T-cell (primary cell): ENCODE measurements around the gene AP2S1. TPM values are rescaled to one million over a fixed set of nuclear protein-coding genes. Genes with fewer than 3 reads are reported as not detected.

Experiments used
- ATAC-seq, 4 experiments: fragments of 200-7000 bp in 3 of 4; fragments of 150-1000 bp in 1 of 4; cut with Tn5 transposase; replicated peaks in 1 of 4; 1 replicate in 3 of 4; 2 replicates in 1 of 4; pipeline ENCODE4 v1.10.0; 2021; ENCODE audit warnings: moderate library complexity in 3 of 4, mild to moderate bottlenecking in 2 of 4, moderate number of reproducible peaks in 1 of 4
- CTCF ChIA-PET, 2 donors: fragments of 300-600 bp; sonication (Branson Sonifier 250); formaldehyde crosslinking; loops; one replicate each; lab custom pipeline; 2022; ENCODE audit warnings: antibody characterized with exemption in 2 of 2; lab: Charles Lee
- POLR2A ChIA-PET, 2 donors: fragments of 300-600 bp; sonication (Branson Sonifier 250); formaldehyde crosslinking; loops; one replicate each; lab custom pipeline; 2022; ENCODE audit warnings: antibody characterized with exemption in 2 of 2; lab: Charles Lee
- DNase-seq, 35 experiments: peaks; one replicate each; pipeline versions ENCODE4 v3.0.0 to v3.0.0-alpha.2; 2013 to 2023
- H3K27ac ChIP-seq: one replicate; pipeline ENCODE4 v1.5.1; 2013; ENCODE audit warnings: low read length
- H3K27me3 ChIP-seq, 2 experiments: replicated peaks in 1 of 2; 1 replicate in 1 of 2; 2 replicates in 1 of 2; pipeline versions ENCODE4 v1.6.1 to v1.7.0; 2013; ENCODE audit warnings: low read length in 1 of 2, mixed read lengths in 1 of 2; ENCODE audit not compliant: control insufficient read depth in 2 of 2, insufficient read depth in 2 of 2; ENCODE audit errors: extremely low read depth in 1 of 2
- H3K36me3 ChIP-seq, 2 donors: 1 replicate in 1 of 2; 2 replicates in 1 of 2; pipeline versions ENCODE4 v1.6.1 to v1.7.0; 2013; ENCODE audit warnings: low read length in 1 of 2; ENCODE audit not compliant: control insufficient read depth in 2 of 2, insufficient read depth in 1 of 2; ENCODE audit errors: extremely low read depth in 1 of 2
- H3K4me1 ChIP-seq, 2 experiments: 1 replicate in 1 of 2; 2 replicates in 1 of 2; pipeline versions ENCODE4 v1.6.1 to v1.7.0; 2013; ENCODE audit warnings: low read length in 2 of 2, mixed read lengths in 1 of 2; ENCODE audit not compliant: insufficient read depth in 2 of 2, control insufficient read depth in 1 of 2; ENCODE audit errors: extremely low read depth in 1 of 2
- H3K4me3 ChIP-seq, 2 donors: 1 replicate in 1 of 2; 2 replicates in 1 of 2; pipeline versions ENCODE4 v1.5.1 to v1.7.0; 2013; ENCODE audit warnings: mild to moderate bottlenecking in 2 of 2, low read length in 1 of 2, moderate library complexity in 1 of 2; ENCODE audit not compliant: control insufficient read depth in 1 of 2; ENCODE audit errors: extremely low read depth in 1 of 2
- H3K9me3 ChIP-seq: 2 replicates; pipeline ENCODE4 v1.7.0; 2013
- H3K27ac Mint-ChIP-seq, 2 donors: one replicate each; pipeline ENCODE4 v1.8.0; 2020 to 2021; ENCODE audit warnings: mild to moderate bottlenecking in 2 of 2, mixed read lengths in 2 of 2
- H3K27me3 Mint-ChIP-seq, 2 donors: one replicate each; pipeline ENCODE4 v1.8.0; 2021 to 2022; ENCODE audit warnings: mixed read lengths in 2 of 2
- H3K36me3 Mint-ChIP-seq: one replicate; pipeline ENCODE4 v1.8.0; 2021; ENCODE audit warnings: mixed read lengths
- H3K4me1 Mint-ChIP-seq, 3 donors: one replicate each; pipeline ENCODE4 v1.8.0; 2020 to 2022; ENCODE audit warnings: mixed read lengths in 3 of 3, mild to moderate bottlenecking in 1 of 3
- H3K4me3 Mint-ChIP-seq, 3 donors: one replicate each; pipeline ENCODE4 v1.8.0; 2020 to 2022; ENCODE audit warnings: mild to moderate bottlenecking in 3 of 3, mixed read lengths in 3 of 3, moderate library complexity in 3 of 3
- H3K9me3 Mint-ChIP-seq, 3 donors: one replicate each; pipeline ENCODE4 v1.8.0; 2020 to 2022; ENCODE audit warnings: mixed read lengths in 3 of 3
- WGBS: methylation state at CpG from one replicate; pipeline ENCODE4 v1.1.5; 2013; ENCODE audit warnings: missing lambda C conversion rate; ENCODE audit not compliant: insufficient coverage; 5-methylcytosine and 5-hydroxymethylcytosine counted together
- total RNA-seq, 35 experiments: library from RNA in 6 of 35; stranded (reverse) in 6 of 35; fragments of 120-200 nt in 1 of 35; gene quantifications; one replicate each; pipeline versions ENCODE4 v1.2.1 to v1.2.4 and lab custom pipeline; 2013 to 2026

Gene AP2S1
- total RNA-seq, 5 donors from 2014 or later (not counting 1 experiment from before 2014, with no cell fraction given): 36.6 to 51.5 (median 49.1) TPM

GRCh38 chr19:46847528-46847927, 3.1 kb downstream of the AP2S1 start:
- DNase-seq: no peak
- no peaks in the 10 kb centered on the region for H3K27me3 ChIP-seq
- no peak for ATAC-seq
- ChIA-PET POLR2A (no interaction called here), CTCF (no interaction called here)
- 93% methylated on average over 2 of the region's 11 CpGs for WGBS
- H3K27ac ChIP-seq: no peak overlapping the region
- Mint-ChIP-seq H3K27ac (no peak overlapping the region), H3K36me3 (peaks cover 24% of the 10 kb centered on the region), H3K4me1 (peaks cover 17 to 29% (median 25%) of the 10 kb centered on the region in 3 donors), H3K4me3 (peak overlapping the region in 1 of 3 donors; percentile 15), H3K27me3 (no peaks in the 10 kb centered on the region), H3K9me3 (no peaks in the 10 kb centered on the region)
- no peaks in the 10 kb centered on the region for H3K9me3 ChIP-seq
- H3K4me3 ChIP-seq: no peak overlapping the region
- peaks cover 0 to 21% of the 10 kb centered on the region in 2 donors for H3K36me3 ChIP-seq
- H3K4me1 ChIP-seq: peaks cover 9 to 20% of the 10 kb centered on the region in 2 experiments

GRCh38 chr19:46845959-46846459, 4.6 kb downstream of the AP2S1 start:
- Histone ChIP-seq H3K36me3 (peaks cover 3 to 32% of the 10 kb centered on the region in 2 donors), H3K27me3 (no peaks in the 10 kb centered on the region), H3K27ac (no peak overlapping the region), H3K4me3 (no peak overlapping the region), H3K9me3 (no peaks in the 10 kb centered on the region), H3K4me1 (peaks cover 9 to 18% of the 10 kb centered on the region in 2 experiments)
- WGBS: 96% methylated on average over 4 of the region's 19 CpGs
- Mint-ChIP-seq H3K4me3 (no peak overlapping the region), H3K9me3 (no peaks in the 10 kb centered on the region), H3K27me3 (no peaks in the 10 kb centered on the region), H3K36me3 (peaks cover 27% of the 10 kb centered on the region), H3K27ac (no peak overlapping the region), H3K4me1 (peaks cover 17 to 29% (median 25%) of the 10 kb centered on the region in 3 donors)
- CTCF ChIA-PET: interaction anchor here in 1 of 2 donors (0.7 kb wide), 1 partner anchor 1154 kb away, joined by 5 read pairs; the partner anchor contains the start of gene SNRPD2
- DNase-seq (no peak), ATAC-seq (no peak)
- POLR2A ChIA-PET: no interaction called here

GRCh38 chr19:46844067-46844489, 6.6 kb downstream of the AP2S1 start:
- Histone ChIP-seq H3K4me1 (peaks cover 0 to 7% of the 10 kb centered on the region in 2 experiments), H3K4me3 (no peak overlapping the region), H3K9me3 (no peaks in the 10 kb centered on the region), H3K36me3 (peaks cover 3 to 41% of the 10 kb centered on the region in 2 donors), H3K27me3 (no peaks in the 10 kb centered on the region), H3K27ac (no peak overlapping the region)
- POLR2A ChIA-PET: interaction anchor here in 1 of 2 donors (0.6 kb wide), 1 partner anchor 133 kb away, joined by 4 read pairs; no protein-coding TSS in a partner anchor
- ATAC-seq (no peak), DNase-seq (no peak)
- H3K9me3 Mint-ChIP-seq: no peaks in the 10 kb centered on the region
- peaks cover 30% of the 10 kb centered on the region for H3K36me3 Mint-ChIP-seq
- no peaks in the 10 kb centered on the region for H3K27me3 Mint-ChIP-seq
- CTCF ChIA-PET: no interaction called here
- H3K4me3 Mint-ChIP-seq: no peak overlapping the region
- peaks cover 3 to 13% (median 10%) of the 10 kb centered on the region in 3 donors for H3K4me1 Mint-ChIP-seq
- H3K27ac Mint-ChIP-seq: no peak overlapping the region
- 98% methylated on average over 5 of the region's 9 CpGs for WGBS

- 90% methylated on average over 10 of the region's 11 CpGs for WGBS
- Histone ChIP-seq H3K4me3 (no peak overlapping the region), H3K27ac (no peak overlapping the region), H3K27me3 (no peaks in the 10 kb centered on the region), H3K9me3 (no peaks in the 10 kb centered on the region), H3K36me3 (peaks cover 9 to 47% of the 10 kb centered on the region in 2 donors), H3K4me1 (peaks cover 0 to 7% of the 10 kb centered on the region in 2 experiments)
- CTCF ChIA-PET: no interaction called here
- no peaks in the 10 kb centered on the region for H3K9me3 Mint-ChIP-seq
- H3K4me1 Mint-ChIP-seq: peaks cover 2 to 12% (median 7%) of the 10 kb centered on the region in 3 donors
- POLR2A ChIA-PET: interaction anchor here in 1 of 2 donors (0.6 kb wide), 1 partner anchor 22 kb away, joined by 4 read pairs; no protein-coding TSS in a partner anchor
- peaks cover 36% of the 10 kb centered on the region for H3K36me3 Mint-ChIP-seq
- ATAC-seq (no peak), DNase-seq (no peak)
- no peak overlapping the region for H3K27ac Mint-ChIP-seq
- H3K4me3 Mint-ChIP-seq: no peak overlapping the region
- no peaks in the 10 kb centered on the region for H3K27me3 Mint-ChIP-seq
These were observed 7.9 kb downstream of the AP2S1 start for GRCh38 chr19:46842791-46843190.

GRCh38 chr19:46841458-46842083, 9.1 kb downstream of the AP2S1 start:
- no peak overlapping the region for H3K4me3 ChIP-seq
- peaks cover 0 to 7% of the 10 kb centered on the region in 2 experiments for H3K4me1 ChIP-seq
- Mint-ChIP-seq H3K27ac (no peak overlapping the region), H3K4me1 (peaks cover 0 to 7% (median 6%) of the 10 kb centered on the region in 3 donors), H3K9me3 (no peaks in the 10 kb centered on the region), H3K36me3 (peaks cover 32% of the 10 kb centered on the region), H3K4me3 (no peak overlapping the region), H3K27me3 (no peaks in the 10 kb centered on the region)
- H3K36me3 ChIP-seq: peaks cover 11 to 45% of the 10 kb centered on the region in 2 donors
- ChIA-PET POLR2A (no interaction called here), CTCF (interaction anchor here (1.4 to 2.6 kb wide), 5 partner anchors 14 to 97 kb away, joined by 5 to 35 read pairs (median 7); no protein-coding TSS in a partner anchor)
- 93% methylated on average over 10 of the region's 12 CpGs for WGBS
- H3K9me3 ChIP-seq: no peaks in the 10 kb centered on the region
- no peak overlapping the region for H3K27ac ChIP-seq
- DNase-seq: no peak
- no peaks in the 10 kb centered on the region for H3K27me3 ChIP-seq
- no peak for ATAC-seq

GRCh38 chr19:46840498-46840942, 10.1 kb downstream of the AP2S1 start:
- Histone ChIP-seq H3K9me3 (no peaks in the 10 kb centered on the region), H3K4me3 (no peak overlapping the region), H3K27me3 (no peaks in the 10 kb centered on the region), H3K4me1 (peaks cover 0 to 7% of the 10 kb centered on the region in 2 experiments), H3K27ac (no peak overlapping the region), H3K36me3 (peaks cover 11 to 45% of the 10 kb centered on the region in 2 donors)
- H3K9me3 Mint-ChIP-seq: no peaks in the 10 kb centered on the region
- no peak overlapping the region for H3K4me3 Mint-ChIP-seq
- peak in 32 of 35 experiments; percentile 14 to 84 (median 44) for DNase-seq
- peaks cover 0 to 6% (median 3%) of the 10 kb centered on the region in 3 donors for H3K4me1 Mint-ChIP-seq
- ChIA-PET POLR2A (interaction anchor here (0.6 kb wide), 4 partner anchors 13 to 135 kb away, joined by 4 to 11 read pairs (median 6); no protein-coding TSS in a partner anchor), CTCF (interaction anchor here (0.6 to 2.6 kb wide), 40 partner anchors 13 to 1071 kb away, joined by 3 to 35 read pairs (median 4); partner anchors contain the start of genes ARHGAP35 (in 1 of the 2), DACT3 (in 1 of the 2), SIX5 (in 1 of the 2) and SLC1A5 (in 1 of the 2))
- H3K27ac Mint-ChIP-seq: peak overlapping the region in 1 of 2 donors; percentile 23
- peaks cover 31% of the 10 kb centered on the region for H3K36me3 Mint-ChIP-seq
- peak; percentile 64 to 87 (median 72) for ATAC-seq
- 2% methylated on average over 7 of the region's 13 CpGs for WGBS
- no peaks in the 10 kb centered on the region for H3K27me3 Mint-ChIP-seq
